HPDE6-E6E7 (cell line): Measurements from ENCODE around the gene ASXL1.
"Not testable (repeated sequence)": the region's sequence is repeated elsewhere in the genome, so short reads cannot be mapped to it uniquely, and the experiment has no call there.

Experiments used
- DNase-seq: peaks from one replicate; pipeline ENCODE4 v3.0.0; 2011; ENCODE audit warnings: missing footprints; ENCODE audit errors: extremely low spot score

The ASXL1 gene

GRCh38 chr20:32465901-32466675 lies 108.0 kb downstream of the ASXL1 start:
- DNase-seq: not testable (repeated sequence)

GRCh38 chr20:32466739-32467505 lies 108.8 kb downstream of the ASXL1 start:
- no peak for DNase-seq

- no peak for DNase-seq
Observed at GRCh38 chr20:32467506-32468312, 109.6 kb downstream of the ASXL1 start.

GRCh38 chr20:32468313-32468640 lies 110.1 kb downstream of the ASXL1 start:
- DNase-seq: no peak

GRCh38 chr20:32468860-32469259 lies 110.7 kb downstream of the ASXL1 start:
- DNase-seq: no peak

GRCh38 chr20:32470025-32470861 lies 112.1 kb downstream of the ASXL1 start:
- peak; percentile 87 for DNase-seq

GRCh38 chr20:32470940-32471339 lies 112.8 kb downstream of the ASXL1 start:
- DNase-seq: no peak

GRCh38 chr20:32472581-32473207 lies 114.6 kb downstream of the ASXL1 start:
- DNase-seq: no peak

- no peak for DNase-seq
Observed at GRCh38 chr20:32473231-32474008, 115.3 kb downstream of the ASXL1 start.

- DNase-seq: no peak
Observed at GRCh38 chr20:32474009-32474716, 116.0 kb downstream of the ASXL1 start.

- no peak for DNase-seq
Observed at GRCh38 chr20:32474717-32474966, 116.5 kb downstream of the ASXL1 start.

GRCh38 chr20:32474967-32475811 lies 117.1 kb downstream of the ASXL1 start:
- peak; percentile 100 for DNase-seq

- no peak for DNase-seq
Observed at GRCh38 chr20:32476684-32477593, 118.8 kb downstream of the ASXL1 start.

GRCh38 chr20:32477594-32478512 lies 119.7 kb downstream of the ASXL1 start:
- no peak for DNase-seq

- DNase-seq: no peak
Observed at GRCh38 chr20:32478576-32478975, 120.4 kb downstream of the ASXL1 start.

GRCh38 chr20:32479012-32479411 lies 120.9 kb downstream of the ASXL1 start:
- DNase-seq: no peak

- no peak for DNase-seq
Observed at GRCh38 chr20:32479697-32480171, 121.6 kb downstream of the ASXL1 start.
